Erythroblast (primary cell): ENCODE measurements around the gene VPS29.

Experiments used
- GATA1 ChIP-seq: IDR thresholded peaks from 2 replicates; pipeline ENCODE4 v1.6.1; 2011; ENCODE audit warnings: low read depth, mild to moderate bottlenecking, control low read depth, low read length, moderate library complexity
- POLR2A ChIP-seq: IDR thresholded peaks from 2 replicates; pipeline ENCODE4 v1.6.1; 2011; ENCODE audit warnings: mild to moderate bottlenecking, low read length

DNA sequence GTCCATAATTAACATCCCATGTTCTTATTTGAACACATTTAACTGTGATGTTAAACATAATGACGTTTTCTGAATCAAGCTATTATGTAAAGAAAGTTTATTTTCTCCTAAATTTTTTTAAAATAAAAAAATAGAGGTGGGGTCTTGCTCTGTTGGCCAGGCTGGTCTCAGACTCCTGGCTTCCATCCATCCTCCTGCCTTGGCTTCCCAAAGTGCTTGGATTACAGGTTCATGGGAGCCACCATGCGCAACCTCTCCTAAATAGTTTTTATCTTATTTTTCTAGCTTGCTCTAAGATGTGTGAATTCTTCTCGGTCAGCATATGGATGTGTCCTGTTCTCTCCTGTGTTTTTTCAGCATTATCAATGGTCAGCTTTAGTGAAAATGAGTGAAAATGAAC lies 3.4 kb upstream of the VPS29 start:
- TF ChIP-seq POLR2A (no peak), GATA1 (no peak)
